Suprapubic skin (tissue), 4 donors: ENCODE measurements around the gene RNF133.

ENCODE experiments used
- CTCF ChIP-seq, 2 donors: fragments of 200-600 bp in 1 of 2; fragments of 450-650 bp in 1 of 2; sonication (generic) in 1 of 2; IDR thresholded peaks; one replicate each; pipeline ENCODE4 v1.5.1; 2016 to 2019; ENCODE audit warnings: antibody characterized with exemption in 2 of 2, mild to moderate bottlenecking in 1 of 2, moderate library complexity in 1 of 2
- EP300 ChIP-seq: sonication (generic); formaldehyde crosslinking; IDR thresholded peaks from one replicate; pipeline ENCODE4 v1.6.1; 2017; ENCODE audit warnings: antibody characterized with exemption
- POLR2A ChIP-seq, 2 donors: fragments of 450-650 bp; IDR thresholded peaks; one replicate each; pipeline ENCODE4 v1.6.1; 2017; ENCODE audit warnings: antibody characterized with exemption in 2 of 2, mild to moderate bottlenecking in 2 of 2, moderate library complexity in 2 of 2
- POLR2AphosphoS5 ChIP-seq, 3 donors: sonication (generic); formaldehyde crosslinking; IDR thresholded peaks; one replicate each; pipeline ENCODE4 v1.6.1; 2017; ENCODE audit warnings: antibody characterized with exemption in 3 of 3

GRCh38 chr7:122746948-122747347, 48.0 kb upstream of the RNF133 start:
- TF ChIP-seq CTCF (IDR thresholded peaks at IDR 0.05) (no peak), POLR2A (IDR thresholded peaks at IDR 0.05) (no peak), POLR2AphosphoS5 (IDR thresholded peaks at IDR 0.05) (no peak), EP300 (no peak)
